GM19023 (cell line): ENCODE data around the gene CDH22.

Source experiments
- ATAC-seq: cut with Tn5 transposase; IDR thresholded peaks from one replicate; pipeline ENCODE4 v1.9.1; 2021; ENCODE audit warnings: mild to moderate bottlenecking, moderate library complexity; ENCODE audit not compliant: unreplicated experiment

The CDH22 gene

DNA sequence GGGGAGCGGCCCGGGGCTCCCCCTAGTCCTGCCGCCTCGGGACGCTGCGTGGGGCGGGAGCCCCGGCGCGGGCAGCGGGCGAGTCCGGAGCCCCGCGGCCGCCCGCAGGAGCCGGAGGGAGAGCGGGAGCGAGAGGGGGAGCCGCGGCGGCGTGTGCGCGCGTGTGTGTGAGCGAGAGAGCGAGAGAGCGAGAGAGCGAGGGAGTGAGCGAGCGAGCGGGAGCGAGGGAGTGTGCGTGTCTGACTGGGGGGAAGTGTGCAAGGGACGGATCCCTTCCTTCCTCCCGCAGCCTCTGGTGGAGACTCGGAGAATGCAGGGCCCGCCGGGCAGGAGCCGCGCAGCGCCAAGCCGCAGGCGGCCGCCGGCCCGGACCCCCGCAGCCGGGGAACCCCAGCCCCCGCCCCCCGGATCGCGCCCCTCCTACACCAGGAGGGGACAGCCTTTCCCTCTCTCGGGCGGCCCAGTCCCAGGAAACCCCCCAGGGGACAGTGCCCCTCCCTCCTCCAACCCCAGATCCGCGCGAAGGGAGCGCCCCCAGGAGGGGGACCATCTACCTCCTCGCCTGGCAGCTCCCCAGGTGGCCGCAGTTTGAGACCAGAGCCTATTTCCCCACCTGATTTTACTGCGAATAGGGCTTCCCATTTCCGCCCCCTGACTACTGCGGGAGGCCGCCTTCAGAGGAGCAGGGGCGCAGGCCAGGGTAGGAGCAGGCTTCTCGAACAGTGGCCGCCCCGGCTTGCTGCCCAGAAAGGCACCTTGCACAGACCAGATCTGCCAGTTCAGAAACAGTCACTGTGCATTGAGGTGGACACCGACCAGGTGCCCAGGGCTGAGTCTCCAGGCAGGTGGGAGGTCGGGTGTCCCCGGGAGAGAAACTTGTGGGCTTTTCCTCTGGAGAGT is at the start of gene CDH22:
TSS of gene CDH22 (minus strand) at position 241 of the 900 bp plus-strand sequence. CDS start 57,204 bp downstream, outside the sequence.
- ATAC-seq = peak; percentile 20

- ATAC-seq = no peak
Observed at GRCh38 chr20:46357030-46357514, 48.8 kb upstream of the CDH22 start.

GRCh38 chr20:46356195-46357029 is 48.1 kb upstream of the CDH22 start:
- no peak for ATAC-seq

- ATAC-seq = no peak
Observed at GRCh38 chr20:46355778-46356177, 47.5 kb upstream of the CDH22 start.

DNA sequence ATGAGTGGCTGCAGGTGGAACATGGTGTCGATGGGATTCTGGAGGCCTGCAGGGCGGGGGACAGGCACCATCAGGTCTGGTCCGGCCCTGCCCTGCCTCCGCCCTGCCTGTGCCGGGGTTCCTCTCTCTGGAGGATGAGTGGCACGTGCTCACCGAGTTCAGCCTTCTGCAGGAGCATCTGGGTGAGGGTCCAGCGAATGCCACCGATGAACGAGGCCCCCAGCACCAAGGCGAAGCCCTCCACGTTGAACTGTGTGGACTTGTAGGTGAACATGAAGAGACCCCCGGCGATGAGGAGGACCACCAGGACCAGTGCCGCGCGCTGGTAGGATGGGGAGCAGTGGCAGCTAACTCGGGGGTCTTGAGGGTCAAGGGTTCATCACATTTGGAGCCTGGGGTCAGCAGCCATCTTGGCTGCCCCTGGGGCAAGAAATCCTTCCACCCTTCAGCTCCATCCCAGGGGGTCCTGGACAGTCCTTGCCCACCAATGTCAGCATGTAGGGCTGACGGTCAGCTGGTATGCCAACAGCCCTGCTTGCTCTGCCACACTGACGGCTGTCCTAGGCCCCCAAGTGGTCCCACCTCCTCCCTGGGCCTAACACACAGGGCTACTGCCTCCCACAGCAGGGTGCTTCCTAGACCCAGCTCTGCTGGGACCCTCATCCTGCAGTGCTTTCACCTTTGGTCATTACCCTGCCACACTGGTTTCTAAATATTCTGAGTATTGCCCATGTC is 46.8 kb upstream of the CDH22 start:
- no peak for ATAC-seq

DNA sequence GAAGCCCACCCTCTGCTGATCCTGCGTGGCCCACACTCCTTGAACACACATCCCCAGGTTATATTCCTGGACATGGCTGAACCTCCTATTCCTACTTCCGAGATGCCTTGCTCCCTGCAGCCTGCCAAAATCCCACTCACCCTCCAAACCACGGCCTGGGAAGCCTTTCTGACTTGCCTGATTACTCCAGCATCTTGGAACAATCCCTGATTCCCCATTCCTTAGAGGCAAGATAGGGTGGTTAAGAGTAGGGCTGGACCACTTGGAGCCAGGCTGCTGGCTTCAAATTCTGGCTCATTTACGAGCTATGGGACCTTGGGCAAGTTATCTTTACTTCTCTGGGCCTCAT is 45.9 kb upstream of the CDH22 start:
- no peak for ATAC-seq

- no peak for ATAC-seq
Observed at GRCh38 chr20:46353500-46354206, 45.4 kb upstream of the CDH22 start.

GRCh38 chr20:46352370-46352938 is 44.2 kb upstream of the CDH22 start:
- no peak for ATAC-seq

DNA sequence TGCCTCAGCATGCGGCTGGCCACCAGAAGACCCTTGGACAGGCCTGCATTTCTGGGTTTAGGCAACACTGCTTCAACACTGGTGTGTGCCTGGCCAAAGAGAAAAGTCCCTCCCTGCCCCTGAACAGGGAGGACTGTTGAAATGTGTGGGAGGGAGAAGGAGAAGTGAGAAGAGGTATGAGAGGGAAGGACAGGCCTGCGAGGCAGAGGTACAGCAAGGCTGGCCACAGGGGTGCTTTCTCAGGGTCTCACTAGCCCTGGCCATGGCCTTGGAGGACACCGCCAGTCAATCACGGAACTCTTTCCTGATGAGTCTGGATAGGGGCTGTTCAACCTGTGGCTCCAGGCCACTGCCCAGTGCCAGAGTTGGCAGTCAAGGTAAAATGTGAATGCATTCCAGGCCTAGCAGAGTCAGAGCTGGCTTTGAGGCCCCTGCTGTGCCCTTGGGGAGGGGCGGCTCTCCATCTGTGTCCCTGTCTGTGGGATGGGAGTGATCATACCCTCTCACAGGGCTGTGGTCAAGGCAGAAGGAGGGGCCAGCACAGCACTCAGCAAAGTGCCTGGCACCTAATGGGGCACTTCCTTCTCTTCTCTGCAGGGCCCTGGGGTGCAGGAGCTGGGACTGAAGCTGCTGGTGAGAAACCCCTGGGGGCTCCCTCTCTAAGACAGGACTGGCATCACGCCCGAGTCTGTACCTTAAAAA is 43.2 kb upstream of the CDH22 start:
- ATAC-seq = no peak

GRCh38 chr20:46350986-46351267 is 42.6 kb upstream of the CDH22 start:
- no peak for ATAC-seq

DNA sequence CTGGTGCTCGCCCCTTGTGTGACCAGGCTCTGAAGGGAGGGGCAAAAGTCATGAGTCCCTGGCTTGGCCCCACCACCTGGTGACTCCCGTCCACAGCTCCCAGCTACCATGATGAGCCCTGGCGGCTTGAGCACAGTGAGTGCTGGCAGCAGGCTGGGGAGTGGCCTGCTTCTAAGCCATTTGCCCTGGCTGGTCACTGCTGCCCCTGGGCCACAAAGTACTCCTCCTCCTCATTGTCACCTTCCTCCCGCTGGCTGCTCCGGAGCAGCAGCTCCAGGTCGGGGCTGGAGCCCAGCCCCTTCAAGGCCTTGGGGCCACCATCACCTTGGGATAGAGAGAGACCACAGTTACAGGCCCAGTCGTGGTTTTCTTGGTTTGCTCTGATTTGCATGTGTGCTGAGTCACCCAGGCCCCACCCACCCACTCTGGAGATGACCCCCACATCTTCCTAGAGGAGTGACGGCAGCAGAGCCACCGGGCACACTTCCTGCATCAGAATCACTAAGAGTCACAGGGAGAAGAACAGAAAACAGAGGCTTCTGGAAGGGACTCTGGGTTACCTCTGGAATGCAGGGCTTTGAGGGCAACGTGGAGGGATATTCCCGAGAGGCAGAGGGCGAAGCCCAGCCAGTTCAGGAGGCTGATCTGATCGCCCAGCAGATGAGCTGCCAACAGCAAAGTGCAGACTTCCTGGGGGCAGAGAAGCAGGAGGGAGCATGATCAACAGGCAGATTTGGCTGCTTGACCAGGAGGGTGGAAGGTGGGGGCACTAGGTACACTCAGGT is 42.1 kb upstream of the CDH22 start:
- peak; percentile 65 for ATAC-seq

DNA sequence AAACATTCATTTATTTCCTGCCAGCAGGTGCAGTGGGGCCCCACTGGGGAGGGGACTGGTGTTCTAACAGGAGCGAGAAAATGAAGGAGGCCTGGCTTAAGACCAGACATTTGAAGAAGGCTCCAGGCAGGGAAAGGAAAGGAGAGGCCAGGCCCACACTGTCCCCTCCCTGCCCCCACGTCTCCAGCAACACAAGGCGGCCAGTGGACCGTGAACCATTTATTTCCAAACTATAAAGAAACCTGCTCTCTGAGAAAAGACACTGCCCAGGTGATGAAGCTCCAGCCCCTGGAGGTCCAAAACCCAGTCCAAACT is 41.4 kb upstream of the CDH22 start:
- ATAC-seq = no peak

GRCh38 chr20:46349035-46349741 is 40.9 kb upstream of the CDH22 start:
- no peak for ATAC-seq

DNA sequence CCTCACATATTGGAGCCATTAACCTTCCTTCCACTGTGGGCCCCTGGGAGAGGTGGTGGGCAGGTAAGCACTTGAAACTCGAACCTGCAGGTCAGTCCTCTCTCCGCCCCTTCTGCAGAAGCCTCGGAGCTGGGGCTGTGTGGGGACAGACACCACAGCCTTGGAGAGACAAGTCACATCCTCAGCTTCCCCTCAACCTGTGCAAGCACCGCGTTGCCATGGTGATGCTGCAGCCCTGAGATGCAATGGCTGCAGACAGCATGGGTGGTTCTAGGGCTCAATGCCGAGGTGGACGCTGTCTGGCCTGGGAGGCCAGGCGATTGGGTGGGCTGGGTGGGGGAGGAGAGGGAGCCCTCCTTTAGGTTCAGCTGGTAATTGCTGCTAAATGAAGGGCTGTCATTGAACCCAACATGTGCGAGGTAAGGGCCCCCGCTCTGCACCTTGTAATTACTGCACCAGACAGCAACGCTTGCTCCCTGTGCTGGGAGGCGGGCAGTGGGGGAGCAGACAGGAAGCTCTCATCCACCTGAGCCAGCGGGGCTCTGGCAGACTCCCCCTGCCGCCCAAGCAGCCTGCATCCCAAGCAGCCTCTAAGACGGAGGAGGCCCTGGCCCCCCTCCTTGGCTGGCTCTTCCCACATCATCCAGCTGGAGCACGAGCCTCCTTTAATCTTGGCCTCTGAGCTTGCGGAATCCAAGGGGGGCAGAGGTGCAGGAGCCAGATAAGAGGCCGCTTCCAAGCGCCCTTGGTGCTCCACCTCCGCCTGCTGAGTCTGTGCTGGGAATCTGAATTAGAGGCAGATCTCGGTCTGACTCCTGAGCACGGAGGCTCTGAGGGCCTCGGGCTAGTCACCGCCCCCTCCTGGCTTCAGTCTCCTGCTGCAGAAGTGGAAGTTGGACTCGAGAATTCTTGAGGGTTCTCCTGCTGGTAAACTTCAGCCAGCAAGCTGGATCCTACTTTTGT is 39.8 kb upstream of the CDH22 start:
- ATAC-seq = no peak

- no peak for ATAC-seq
Observed at GRCh38 chr20:46346770-46347169, 38.5 kb upstream of the CDH22 start.

DNA sequence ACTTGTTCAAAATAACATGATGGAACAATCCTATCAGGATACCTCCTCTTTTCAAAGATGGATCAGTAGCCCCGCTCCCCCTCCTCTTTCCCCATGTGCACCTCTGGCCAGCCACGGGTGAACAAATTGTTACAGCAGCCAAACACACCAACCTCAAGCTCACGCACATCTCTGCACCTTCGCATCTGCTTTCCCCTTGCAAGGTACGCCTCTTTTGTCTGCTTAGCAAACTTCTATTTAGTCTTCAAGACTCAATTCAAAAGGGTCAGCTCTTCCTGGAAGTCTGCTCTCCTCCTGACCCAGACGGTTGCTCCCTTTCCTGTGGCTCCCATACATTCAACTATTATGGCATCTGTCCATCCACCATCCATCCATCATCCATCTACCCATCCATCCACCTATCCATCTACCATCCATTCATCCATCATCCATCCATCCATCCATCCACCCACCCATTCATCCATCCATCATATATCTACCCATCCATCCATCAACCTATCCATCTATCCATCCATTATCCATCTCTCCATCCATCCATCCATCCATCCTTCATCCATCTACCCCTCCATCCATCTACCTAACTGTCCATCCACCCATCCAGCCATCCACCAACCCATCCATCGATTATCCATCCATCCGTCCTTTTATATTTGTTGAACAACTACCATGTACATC is 36.3 kb upstream of the CDH22 start:
- ATAC-seq = no peak

GRCh38 chr20:46343975-46344357 is 35.7 kb upstream of the CDH22 start:
- no peak for ATAC-seq
